Stimulated activated CD4-positive, alpha-beta T cell treated with anti-CD3 and anti-CD28 coated beads, TNF-alpha, amount 100 ng/mL, for 48 hours (primary cell): Measurements from ENCODE around the gene FAM98C.
"Not testable (repeated sequence)": the region's sequence is repeated elsewhere in the genome, so short reads cannot be mapped to it uniquely, and the experiment has no call there.

ENCODE experiments used
- DNase-seq, 3 donors: peaks; one replicate each; pipeline ENCODE4 v3.0.0-alpha.2; 2020; ENCODE audit warnings: low read depth in 3 of 3

FAM98C gene

GRCh38 chr19:38395381-38396114, 7.3 kb upstream of the FAM98C start:
- peak in 1 of 3 donors; percentile 52 for DNase-seq

DNA sequence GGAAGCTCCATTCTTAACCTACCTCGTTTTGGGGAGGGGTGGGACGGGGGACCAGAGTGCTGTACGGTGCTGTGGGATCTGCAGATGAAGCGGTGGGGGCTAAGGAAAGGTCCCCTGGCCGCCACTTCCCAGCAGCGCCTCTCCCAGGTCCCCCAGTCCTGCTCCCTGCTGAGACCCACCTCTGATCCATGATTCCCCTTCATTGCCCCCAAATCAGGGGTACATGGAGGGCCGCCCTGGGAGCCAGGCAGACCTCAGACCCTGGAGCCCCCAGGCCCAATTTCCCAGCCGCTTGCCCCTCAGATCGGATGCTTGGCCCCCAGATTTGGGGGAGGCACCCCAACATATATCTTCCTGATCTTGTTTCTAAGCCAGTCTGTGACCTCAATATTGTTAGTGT, 3.8 kb upstream of the FAM98C start:
- DNase-seq: no peak

GRCh38 chr19:38399537-38399936, 3.4 kb upstream of the FAM98C start:
- DNase-seq: no peak

DNA sequence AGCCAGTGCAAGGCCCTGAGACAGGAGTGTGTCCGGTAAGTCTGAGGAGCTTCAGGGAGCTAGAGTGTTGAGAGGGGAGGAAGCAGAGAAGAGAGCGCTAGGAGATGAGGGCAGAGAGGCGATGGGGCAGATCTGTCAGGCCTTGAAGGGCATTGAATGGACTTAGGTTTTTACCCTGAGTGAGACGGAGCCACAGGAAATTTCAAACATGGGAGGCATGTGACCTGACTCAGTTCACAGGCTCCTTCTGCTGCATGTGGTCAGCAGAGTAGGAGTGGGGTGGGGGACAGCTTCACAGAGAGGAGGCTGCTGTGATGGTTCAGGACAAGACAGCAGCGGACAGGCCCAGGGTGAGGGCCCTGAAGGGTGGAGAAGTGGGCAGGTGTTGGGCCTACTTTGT, 2.5 kb upstream of the FAM98C start:
- DNase-seq: no peak

- DNase-seq: no peak
These were observed 1.7 kb upstream of the FAM98C start for GRCh38 chr19:38401148-38401547.

DNA sequence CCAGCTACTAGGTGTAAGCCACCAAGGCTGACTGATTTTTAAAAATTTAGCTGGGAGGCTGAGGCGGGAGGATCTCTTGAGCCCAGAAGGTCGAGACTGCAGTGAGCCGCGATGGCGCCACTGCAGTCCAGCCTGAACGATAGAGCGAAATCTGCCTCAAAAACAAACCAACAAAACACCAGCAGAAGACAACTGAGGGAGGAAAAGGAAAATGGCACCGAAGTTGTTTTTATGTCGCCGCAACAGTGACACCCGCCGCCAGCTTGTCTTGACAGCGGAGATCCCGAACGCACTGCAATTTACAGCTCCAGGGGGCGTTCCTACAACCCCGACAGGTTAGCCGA, 298 bp upstream of the FAM98C start:
- DNase-seq: no peak

GRCh38 chr19:38404858-38405257, 2.0 kb downstream of the FAM98C start:
- DNase-seq: no peak

- DNase-seq: no peak
These were observed 2.4 kb downstream of the FAM98C start for GRCh38 chr19:38405276-38405675.

DNA sequence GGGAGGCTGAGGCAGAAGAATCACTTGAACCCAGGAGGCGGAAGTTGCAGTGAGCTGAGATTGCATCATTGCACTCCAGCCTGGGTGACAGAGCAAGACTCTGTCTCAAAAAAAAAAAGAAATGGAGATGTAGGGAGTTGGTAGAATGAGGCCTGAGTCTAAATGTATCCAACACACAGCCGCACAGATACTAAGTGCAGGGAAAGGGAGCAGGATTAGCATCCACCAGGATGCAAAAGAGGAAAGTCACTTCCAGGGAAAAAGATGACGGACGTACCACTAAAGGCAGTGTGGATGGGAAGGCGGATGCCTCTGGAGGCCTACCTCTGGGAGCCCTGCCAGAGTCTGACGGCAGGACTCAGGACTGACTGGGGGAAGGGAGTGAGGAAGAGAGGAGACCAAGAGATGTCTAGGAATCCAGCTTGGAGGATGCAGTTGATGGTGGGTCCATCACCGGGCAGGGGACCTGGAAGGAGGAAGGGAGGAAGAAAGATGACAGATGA, 6.8 kb downstream of the FAM98C start:
- no peak for DNase-seq

- not testable (repeated sequence) for DNase-seq
These were observed 7.5 kb downstream of the FAM98C start for GRCh38 chr19:38410407-38410806.

DNA sequence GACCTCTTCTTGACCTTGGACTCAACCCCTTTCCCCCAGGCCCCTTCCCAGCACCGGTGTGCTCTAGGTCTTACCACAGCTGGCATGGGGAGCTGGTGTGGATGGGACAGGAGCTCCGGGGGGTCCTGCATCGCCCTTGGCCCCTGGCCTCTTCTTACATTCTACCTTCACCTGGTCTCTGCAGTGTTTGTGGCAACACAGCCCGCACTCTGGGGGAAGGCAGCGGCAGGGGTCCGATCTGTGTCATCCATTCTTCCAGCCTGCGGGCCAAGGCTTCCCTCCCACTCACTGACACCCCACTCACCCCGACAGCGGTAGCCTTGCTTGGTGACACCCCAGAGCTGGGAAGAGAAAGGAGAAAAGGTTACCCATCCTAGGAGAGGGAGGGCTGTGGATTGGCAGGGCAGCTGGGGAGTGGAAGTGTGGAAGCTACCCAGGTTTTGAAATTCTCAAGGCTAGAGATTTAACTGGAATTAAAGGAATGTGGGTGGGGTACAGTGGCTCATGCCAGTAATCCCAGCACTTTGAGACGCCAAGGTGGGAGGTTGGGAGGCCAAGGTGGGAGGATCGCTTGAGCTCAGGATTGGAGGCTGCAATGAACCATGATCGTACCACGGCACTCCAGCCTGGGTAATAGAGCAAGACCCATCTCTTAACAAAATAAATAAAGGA, 8.3 kb downstream of the FAM98C start:
- no peak for DNase-seq

- not testable (repeated sequence) for DNase-seq
These were observed 9.0 kb downstream of the FAM98C start for GRCh38 chr19:38411898-38412297.

GRCh38 chr19:38412491-38412890, 9.6 kb downstream of the FAM98C start:
- no peak for DNase-seq

DNA sequence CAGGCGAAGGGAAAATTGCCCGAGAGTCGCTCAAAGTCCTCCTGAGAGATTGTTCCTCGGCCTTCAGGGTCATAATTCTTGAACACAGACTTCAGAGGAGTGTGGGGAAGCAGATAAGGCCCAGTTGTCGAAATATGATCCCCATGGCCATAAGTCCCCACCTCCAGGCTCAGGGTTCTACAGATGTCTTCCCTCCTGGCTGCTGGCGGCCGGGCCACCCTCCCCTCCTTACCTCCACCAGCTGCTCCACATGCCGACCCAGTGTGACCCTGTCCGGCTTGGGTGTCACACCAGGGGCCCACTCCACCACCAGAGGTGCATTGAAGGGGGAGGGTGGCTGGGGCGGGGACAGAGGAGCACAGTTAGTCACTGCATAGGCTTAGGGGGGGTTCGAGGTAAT, 10.1 kb downstream of the FAM98C start:
- no peak for DNase-seq

DNA sequence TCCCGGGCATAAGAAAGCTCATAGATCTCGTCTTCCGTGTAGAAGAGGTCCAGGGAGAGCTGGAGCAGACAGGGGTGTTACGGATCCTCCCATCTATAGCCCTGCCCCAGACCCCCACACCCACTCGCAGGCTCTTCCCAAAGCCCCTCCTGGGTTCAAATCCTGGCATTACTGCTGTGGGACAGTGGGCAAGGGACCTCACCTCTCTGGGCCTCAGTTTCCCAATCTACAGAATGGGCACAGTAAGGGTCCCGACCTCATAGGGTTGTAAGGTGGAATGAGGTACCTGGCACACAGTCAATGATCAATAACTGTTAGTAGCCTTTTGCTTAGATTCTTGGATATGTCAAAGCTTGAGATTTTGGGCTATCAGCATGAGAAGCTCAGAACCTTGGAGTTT, 10.5 kb downstream of the FAM98C start:
- DNase-seq: no peak

DNA sequence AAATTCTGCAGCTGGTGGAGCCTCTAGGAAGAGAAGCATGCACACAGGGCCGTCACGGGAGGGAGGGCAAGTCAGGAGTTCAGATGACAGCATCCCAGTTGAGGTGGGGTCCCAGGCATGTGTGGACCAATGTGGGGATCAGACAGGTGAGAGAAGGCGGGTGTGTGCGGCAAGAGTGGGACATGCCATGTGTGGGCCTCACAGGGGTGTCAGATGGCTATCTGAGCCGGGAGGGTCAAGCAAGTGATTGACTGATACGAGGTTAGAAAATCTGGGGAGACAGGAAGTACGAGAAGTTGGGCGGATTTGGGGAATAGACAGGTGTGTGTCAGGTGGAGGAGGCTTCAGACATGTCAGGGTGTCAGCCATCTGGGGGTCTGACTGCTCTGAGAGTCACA, 14.3 kb downstream of the FAM98C start:
- no peak for DNase-seq

GRCh38 chr19:38417544-38418506, 14.9 kb downstream of the FAM98C start:
- peak; percentile 42 to 64 (median 43) for DNase-seq

GRCh38 chr19:38420935-38421334, 18.0 kb downstream of the FAM98C start:
- no peak for DNase-seq

- no peak for DNase-seq
These were observed 19.0 kb downstream of the FAM98C start for GRCh38 chr19:38421856-38422255.

DNA sequence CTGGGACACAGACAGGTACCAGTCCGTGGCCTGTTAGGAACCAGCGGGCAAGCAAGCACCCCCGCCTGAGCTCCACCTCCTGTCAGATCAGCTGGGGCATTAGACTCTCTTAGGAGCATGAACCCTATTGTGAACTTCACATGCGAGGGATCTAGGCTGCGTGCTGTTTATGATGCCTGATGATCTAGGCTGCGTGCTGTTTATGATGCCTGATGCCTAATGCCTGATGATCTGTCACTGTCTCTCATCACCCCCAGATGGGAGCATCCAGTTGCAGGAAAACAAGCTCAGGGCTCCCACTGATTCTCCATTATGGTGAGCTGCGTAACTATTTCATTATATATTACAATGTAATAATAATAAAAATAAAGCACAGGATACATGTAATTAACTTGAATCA, 19.5 kb downstream of the FAM98C start:
- no peak for DNase-seq

DNA sequence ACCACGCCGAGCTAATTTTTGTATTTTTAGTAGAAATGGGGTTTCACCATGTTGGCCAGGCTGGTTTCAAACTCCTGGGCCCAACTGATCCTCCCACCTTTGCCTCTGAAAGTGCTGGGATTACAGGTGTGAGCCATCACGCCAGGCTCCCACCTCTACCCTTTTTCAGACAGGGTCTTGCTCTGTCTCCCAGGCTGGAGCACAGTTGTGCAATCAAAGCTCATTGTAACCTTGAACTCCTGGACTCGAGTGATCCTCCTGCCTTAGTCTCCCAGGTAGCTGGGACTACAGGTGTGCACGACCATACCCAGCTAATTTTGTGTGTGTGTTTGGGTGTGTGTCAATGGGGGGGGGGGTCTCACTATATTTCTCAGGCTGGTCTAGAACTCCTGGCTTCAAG, 21.4 kb downstream of the FAM98C start:
- no peak for DNase-seq

GRCh38 chr19:38425222-38425809, 22.4 kb downstream of the FAM98C start:
- no peak for DNase-seq
